A204.1 (cell line): ENCODE data around the gene SLC28A2.
"Not testable (repeated sequence)": the region's sequence is repeated elsewhere in the genome, so short reads cannot be mapped to it uniquely, and the experiment has no call there.

Experiments used
- FAIRE-seq: peaks from 2 replicates; lab custom pipeline; 2012; peaks lifted over from hg19 to GRCh38; lab: Jason Lieb, UNC

Gene SLC28A2

GRCh38 chr15:45251888-45252287 lies at the start of gene SLC28A2:
Gene SLC28A2 (plus strand): TSS chr15:45252234. CDS start chr15:45253216, 982 bp downstream.
- FAIRE-seq: no peak

- FAIRE-seq: no peak
These were observed 48.9 kb upstream of the SLC28A2 start for GRCh38 chr15:45203182-45203581.

GRCh38 chr15:45205192-45205591 lies 46.8 kb upstream of the SLC28A2 start:
- no peak for FAIRE-seq

- no peak for FAIRE-seq
These were observed 39.5 kb upstream of the SLC28A2 start for GRCh38 chr15:45212493-45212892.

- no peak for FAIRE-seq
These were observed 30.9 kb upstream of the SLC28A2 start for GRCh38 chr15:45221053-45221599.

GRCh38 chr15:45221967-45222366 lies 30.1 kb upstream of the SLC28A2 start:
- FAIRE-seq: no peak

GRCh38 chr15:45224621-45225217 lies 27.3 kb upstream of the SLC28A2 start:
- no peak for FAIRE-seq

GRCh38 chr15:45225506-45226273 lies 26.3 kb upstream of the SLC28A2 start:
- no peak for FAIRE-seq

- no peak for FAIRE-seq
These were observed 23.1 kb upstream of the SLC28A2 start for GRCh38 chr15:45228931-45229330.

GRCh38 chr15:45230245-45230965 lies 21.6 kb upstream of the SLC28A2 start:
- no peak for FAIRE-seq

- no peak for FAIRE-seq
These were observed 20.9 kb upstream of the SLC28A2 start for GRCh38 chr15:45231132-45231531.

GRCh38 chr15:45231864-45232562 lies 20.0 kb upstream of the SLC28A2 start:
- FAIRE-seq: no peak

- no peak for FAIRE-seq
These were observed 17.3 kb upstream of the SLC28A2 start for GRCh38 chr15:45234562-45235235.

- FAIRE-seq: not testable (repeated sequence)
These were observed 15.2 kb upstream of the SLC28A2 start for GRCh38 chr15:45236806-45237205.

- no peak for FAIRE-seq
These were observed 9.7 kb upstream of the SLC28A2 start for GRCh38 chr15:45242289-45242688.

- FAIRE-seq: no peak
These were observed 2.8 kb upstream of the SLC28A2 start for GRCh38 chr15:45249125-45249780.

GRCh38 chr15:45253330-45253729 lies 1.3 kb downstream of the SLC28A2 start:
- FAIRE-seq: no peak

- peak; percentile 43 for FAIRE-seq
These were observed 2.4 kb downstream of the SLC28A2 start for GRCh38 chr15:45254405-45254804.

- FAIRE-seq: not testable (repeated sequence)
These were observed 2.8 kb downstream of the SLC28A2 start for GRCh38 chr15:45254824-45255223.

GRCh38 chr15:45259796-45260195 lies 7.8 kb downstream of the SLC28A2 start:
- no peak for FAIRE-seq

GRCh38 chr15:45262906-45263461 lies 10.9 kb downstream of the SLC28A2 start:
- no peak for FAIRE-seq
